Measurements from ENCODE around the gene GNAO1.

The GNAO1 gene

DNA sequence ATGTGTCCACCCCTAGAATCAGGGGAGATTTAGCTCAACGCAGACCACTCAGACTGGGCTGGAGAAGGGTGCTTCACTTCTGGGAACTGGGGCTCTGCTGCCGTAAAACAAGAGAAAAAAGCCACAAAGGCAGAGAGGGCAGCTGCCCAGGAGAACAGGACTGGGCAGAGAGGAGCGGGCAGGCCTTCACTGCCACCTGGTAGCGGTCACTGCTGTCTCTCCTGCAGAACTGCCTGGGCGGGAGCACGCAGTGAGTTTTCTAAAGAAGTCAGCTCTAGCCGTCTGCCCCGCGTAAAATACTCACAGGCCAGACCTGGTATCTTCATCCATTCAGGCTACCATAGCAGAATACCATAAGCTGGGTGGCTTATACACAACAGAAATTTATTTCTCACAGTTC is 130.3 kb downstream of the GNAO1 start:
- DNase-seq (ENCODE audit: extremely low spot score), result no peak
- CTCF ChIA-PET, result interaction anchor here (0.8 to 7.8 kb wide), 7 partner anchors 15 to 857 kb away, joined by 3 to 83 read pairs (median 4); no protein-coding TSS in a partner anchor
- TF ChIP-seq, protein P1, sequence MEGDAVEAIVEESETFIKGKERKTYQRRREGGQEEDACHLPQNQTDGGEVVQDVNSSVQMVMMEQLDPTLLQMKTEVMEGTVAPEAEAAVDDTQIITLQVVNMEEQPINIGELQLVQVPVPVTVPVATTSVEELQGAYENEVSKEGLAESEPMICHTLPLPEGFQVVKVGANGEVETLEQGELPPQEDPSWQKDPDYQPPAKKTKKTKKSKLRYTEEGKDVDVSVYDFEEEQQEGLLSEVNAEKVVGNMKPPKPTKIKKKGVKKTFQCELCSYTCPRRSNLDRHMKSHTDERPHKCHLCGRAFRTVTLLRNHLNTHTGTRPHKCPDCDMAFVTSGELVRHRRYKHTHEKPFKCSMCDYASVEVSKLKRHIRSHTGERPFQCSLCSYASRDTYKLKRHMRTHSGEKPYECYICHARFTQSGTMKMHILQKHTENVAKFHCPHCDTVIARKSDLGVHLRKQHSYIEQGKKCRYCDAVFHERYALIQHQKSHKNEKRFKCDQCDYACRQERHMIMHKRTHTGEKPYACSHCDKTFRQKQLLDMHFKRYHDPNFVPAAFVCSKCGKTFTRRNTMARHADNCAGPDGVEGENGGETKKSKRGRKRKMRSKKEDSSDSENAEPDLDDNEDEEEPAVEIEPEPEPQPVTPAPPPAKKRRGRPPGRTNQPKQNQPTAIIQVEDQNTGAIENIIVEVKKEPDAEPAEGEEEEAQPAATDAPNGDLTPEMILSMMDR (IDR thresholded peaks at IDR 0.05; ENCODE audit: control extremely low read depth, extremely low read depth, low read depth, missing control alignments), result no peak
- POLR2A ChIA-PET, result no interaction called here

DNA sequence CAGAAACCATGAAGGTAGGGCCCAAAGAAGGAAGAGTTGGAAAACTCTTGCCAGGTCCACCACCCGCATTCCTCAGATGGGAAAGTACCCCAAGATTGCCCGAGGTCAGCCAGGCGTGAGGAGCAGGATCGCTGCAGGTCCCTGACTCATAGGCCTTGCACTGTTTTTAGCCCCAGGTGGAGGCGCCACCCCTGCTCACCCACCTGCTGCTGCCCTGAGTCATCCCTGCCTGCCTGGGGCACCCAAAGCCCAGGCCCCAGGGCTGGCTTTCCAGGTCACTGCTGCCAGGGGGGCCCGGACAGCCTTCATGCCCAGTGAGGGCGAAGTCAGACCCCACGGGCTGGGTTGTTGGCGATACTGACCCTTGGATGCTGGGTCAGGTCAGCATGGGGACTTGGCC is 133.1 kb downstream of the GNAO1 start:
- TF ChIP-seq, protein P1 (IDR thresholded peaks at IDR 0.05; ENCODE audit: control extremely low read depth, extremely low read depth, low read depth, missing control alignments), result no peak
- POLR2A ChIA-PET, result no interaction called here
- no peak for DNase-seq (ENCODE audit: extremely low spot score)
- CTCF ChIA-PET, result interaction anchor here (7.8 kb wide), 1 partner anchor 17 kb away, joined by 83 read pairs; no protein-coding TSS in a partner anchor

DNA sequence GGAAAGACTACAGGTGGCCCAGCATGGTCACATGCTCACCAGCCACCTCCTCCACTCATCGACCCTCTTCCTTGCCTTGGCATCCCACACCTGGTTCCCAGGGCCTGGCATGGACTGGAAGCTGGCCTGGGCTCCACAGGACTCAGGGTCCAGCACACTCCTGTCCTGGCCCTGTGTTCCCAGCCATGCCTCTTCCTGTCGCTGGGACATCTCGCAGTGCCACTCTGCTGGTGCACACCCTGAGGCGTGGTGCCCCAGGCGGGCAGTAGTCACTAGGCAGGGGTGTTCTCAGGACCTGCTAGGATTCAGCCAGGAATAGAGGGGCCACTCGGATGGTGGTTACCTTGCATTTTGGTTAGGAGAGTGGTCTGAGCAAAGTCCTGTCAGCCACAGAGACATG is 134.7 kb downstream of the GNAO1 start:
- TF ChIP-seq, protein P1 (IDR thresholded peaks at IDR 0.05; ENCODE audit: control extremely low read depth, extremely low read depth, low read depth, missing control alignments), result no peak
- DNase-seq (ENCODE audit: extremely low spot score), result no peak
- CTCF ChIA-PET, result interaction anchor here (2.0 to 3.9 kb wide), 2 partner anchors 7 to 16 kb away, joined by 7 to 31 read pairs; no protein-coding TSS in a partner anchor
- POLR2A ChIA-PET, result no interaction called here

DNA sequence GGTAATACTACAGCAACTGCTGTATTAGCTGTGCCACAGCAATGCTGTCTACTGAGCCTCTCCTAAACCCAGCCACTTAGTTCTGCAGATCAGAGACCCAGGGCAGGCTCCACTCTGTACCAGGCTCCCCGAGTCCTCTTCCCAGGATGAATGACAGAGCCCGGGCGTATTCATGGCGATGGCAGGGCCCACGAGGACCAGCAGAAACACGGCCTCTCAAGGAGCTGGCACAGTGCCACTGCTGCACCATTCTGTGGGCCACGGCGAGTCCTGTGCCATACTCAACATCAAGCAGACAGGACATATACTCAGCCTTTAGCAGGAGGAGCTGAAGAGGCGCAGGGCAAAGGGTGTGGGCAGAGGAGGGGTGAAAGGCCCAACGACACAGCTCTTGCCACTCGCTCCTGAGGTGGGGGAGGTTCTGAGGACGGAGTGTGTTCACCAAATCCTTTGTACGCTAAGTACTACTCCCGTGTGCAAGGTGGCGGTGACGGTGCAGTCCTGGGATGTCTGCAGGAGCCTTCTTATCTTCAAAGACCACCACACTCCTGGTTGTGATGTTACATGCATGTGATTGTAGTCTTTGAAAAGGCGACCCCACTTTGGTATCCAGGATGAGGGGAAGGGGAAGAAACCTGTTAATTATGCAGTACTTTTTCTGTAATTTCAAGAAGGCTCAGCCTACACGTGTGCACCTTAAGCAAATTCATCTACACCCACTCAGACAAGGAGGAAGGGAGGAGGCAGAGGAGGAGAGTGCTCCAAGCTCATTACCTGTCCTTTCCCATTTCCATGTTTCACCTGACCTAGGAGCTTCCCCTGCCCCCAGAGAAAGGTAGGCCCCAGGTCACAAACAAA is 136.0 kb downstream of the GNAO1 start:
- ChIA-PET POLR2A (no interaction called here), CTCF (interaction anchor here (0.9 to 3.9 kb wide), 5 partner anchors 9 to 862 kb away, joined by 3 to 31 read pairs (median 7); no protein-coding TSS in a partner anchor)
- TF ChIP-seq, protein P1 (IDR thresholded peaks at IDR 0.05; ENCODE audit: control extremely low read depth, extremely low read depth, low read depth, missing control alignments), result no peak
- no peak for DNase-seq (ENCODE audit: extremely low spot score)

DNA sequence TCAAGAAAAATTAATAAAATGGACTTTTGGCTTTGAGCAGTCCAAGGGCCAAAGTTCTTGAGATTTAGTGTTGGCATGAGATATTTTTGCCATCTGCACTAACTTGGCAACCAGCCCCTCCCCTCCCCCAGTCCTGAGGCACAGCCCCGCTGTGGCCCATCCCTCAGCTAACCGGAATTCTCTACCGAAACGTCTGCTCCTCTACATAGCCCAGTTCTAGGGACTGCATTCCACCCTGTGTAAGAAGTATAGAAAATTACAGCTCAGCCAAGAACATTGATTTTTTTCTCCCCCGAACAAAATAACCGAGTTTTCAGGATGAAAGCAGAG is 136.6 kb downstream of the GNAO1 start:
- ChIA-PET CTCF (interaction anchor here (0.9 to 3.9 kb wide), 4 partner anchors 9 to 863 kb away, joined by 3 to 31 read pairs (median 6); no protein-coding TSS in a partner anchor), POLR2A (no interaction called here)
- TF ChIP-seq, protein P1 (IDR thresholded peaks at IDR 0.05; ENCODE audit: control extremely low read depth, extremely low read depth, low read depth, missing control alignments), result no peak
- no peak for DNase-seq (ENCODE audit: extremely low spot score)

DNA sequence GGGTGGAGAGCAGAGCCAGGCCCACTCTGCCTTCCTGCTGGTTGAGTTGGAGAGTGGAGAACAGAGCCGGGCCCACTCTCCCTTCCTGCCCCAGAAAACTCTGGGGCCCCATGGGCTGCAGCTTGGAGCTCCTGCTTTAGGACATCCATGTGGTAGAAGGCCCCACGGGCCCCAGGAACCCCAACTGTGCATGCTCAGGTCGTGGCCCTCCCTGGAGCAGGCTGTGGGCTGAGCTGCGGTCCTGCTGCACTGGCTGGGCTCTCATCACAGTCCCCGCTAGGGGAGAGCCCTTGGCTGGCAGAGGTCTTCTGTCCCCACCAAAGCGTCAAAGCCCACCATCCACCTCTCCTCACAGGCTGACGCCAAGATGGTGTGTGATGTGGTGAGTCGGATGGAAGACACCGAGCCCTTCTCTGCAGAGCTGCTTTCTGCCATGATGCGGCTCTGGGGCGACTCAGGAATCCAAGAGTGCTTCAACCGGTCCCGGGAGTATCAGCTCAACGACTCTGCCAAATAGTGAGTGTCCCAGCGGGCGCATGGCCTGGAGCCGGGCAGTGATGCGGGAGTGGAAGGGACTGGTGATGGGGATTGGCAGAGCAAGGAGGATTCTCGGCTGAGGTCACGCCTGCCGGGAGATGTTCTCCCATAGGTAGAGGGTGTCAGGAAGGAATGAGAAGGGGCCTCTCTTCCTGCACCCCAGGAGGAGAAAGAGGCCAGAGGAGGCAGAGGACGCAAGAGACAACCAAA is 137.2 kb downstream of the GNAO1 start:
- ChIA-PET CTCF (interaction anchor here (0.9 to 3.9 kb wide), 5 partner anchors 10 to 863 kb away, joined by 3 to 31 read pairs (median 6); no protein-coding TSS in a partner anchor), POLR2A (no interaction called here)
- DNase-seq (ENCODE audit: extremely low spot score), result no peak
- TF ChIP-seq, protein P1 (IDR thresholded peaks at IDR 0.05; ENCODE audit: control extremely low read depth, extremely low read depth, low read depth, missing control alignments), result no peak
